ENCODE data around the gene RASD1. TPM values are rescaled to one million over a fixed set of nuclear protein-coding genes. Genes with fewer than 3 reads are reported as not detected.
A peak's percentile ranks its signal among the peaks of the same experiment; 100 is the strongest.

RASD1 gene
- total and polyA plus RNA-seq, 2 of the 4 experiments (the other 2 are of a cell fraction), result 0.54 to 1.8 TPM

GRCh38 chr17:17540935-17541639 is 44.9 kb upstream of the RASD1 start:
- Histone ChIP-seq H3K27me3 (ENCODE audit: control insufficient read depth, insufficient read depth, low read length) (no peaks in the 10 kb centered on the region), H3K4ac (ENCODE audit: low read depth, low read length) (no peak overlapping the region), H3K4me2 (ENCODE audit: low read depth, low read length) (no peak overlapping the region), H3K56ac (ENCODE audit: extremely low read depth, insufficient read depth, low read length) (no peak overlapping the region), H3K14ac (replicated peaks; ENCODE audit: low read depth, low read length) (no peak overlapping the region), H2BK5ac (ENCODE audit: low read depth, low read length, poor library complexity, severe bottlenecking) (no peak overlapping the region), H2AK9ac (replicated peaks; ENCODE audit: low read depth, low read length, poor library complexity) (no peak overlapping the region), H2BK120ac (ENCODE audit: low read depth, low read length) (no peak overlapping the region), H4K20me1 (ENCODE audit: insufficient read depth, low read length) (peaks cover 7% of the 10 kb centered on the region), H4K8ac (ENCODE audit: low read depth in 2 of 2, low read length in 2 of 2) (no peak overlapping the region), H4K91ac (ENCODE audit: insufficient read depth, low read depth, low read length) (no peak overlapping the region), H3K9me1 (ENCODE audit: insufficient read depth, low read length) (peaks cover 15% of the 10 kb centered on the region), H4K5ac (ENCODE audit: low read depth, low read length) (no peak overlapping the region), H2AFZ (replicated peaks; ENCODE audit: low read length, poor library complexity) (no peak overlapping the region), H2AK5ac (ENCODE audit: low read depth, low read length) (no peak overlapping the region), H3K4me3 (ENCODE audit: insufficient read depth, low read depth, low read length) (no peak overlapping the region), H2BK15ac (ENCODE audit: low read depth, low read length) (no peak overlapping the region), H3K9me3 (ENCODE audit: control insufficient read depth, insufficient read depth, low read length) (no peaks in the 10 kb centered on the region), H3K4me1 (ENCODE audit: control insufficient read depth, insufficient read depth, low read length) (peaks cover 13% of the 10 kb centered on the region), H3K23ac (ENCODE audit: low read depth, low read length) (no peak overlapping the region), H3K36me3 (ENCODE audit: control insufficient read depth, insufficient read depth, low read length) (no peaks in the 10 kb centered on the region), H3K27ac (ENCODE audit: insufficient read depth, low read length) (no peak overlapping the region), H3K79me1 (ENCODE audit: low read depth in 1 of 2, low read length in 2 of 2) (no peaks in the 10 kb centered on the region), H3K9ac (ENCODE audit: low read depth, low read length) (no peak overlapping the region), H3K18ac (ENCODE audit: low read depth, low read length) (no peak overlapping the region), H2BK20ac (ENCODE audit: low read depth, low read length) (no peak overlapping the region)
- intact Hi-C loops (cut with micrococcal nuclease) (no loop called here), dilution Hi-C loops (cut with HindIII; ENCODE audit: low sequenced_read_pairs, unreplicated experiment) (no loop called here), in situ Hi-C loops (cut with MboI; ENCODE audit: low sequenced_read_pairs) (no loop called here)
- 83% methylated on average over 9 of the region's 23 CpGs; no CpG with 5 or more reads in 1 of the 2 experiments for WGBS, 2 experiments (ENCODE audit: extremely low coverage in 2 of 2, insufficient read length in 1 of 2)
- ATAC-seq (ENCODE audit: low read depth) (no peak), DNase-seq (no peak)
- POLR2A ChIA-PET (ENCODE audit: unreplicated experiment), result no interaction called here
- CTCF ChIA-PET, result no interaction called here
- no TSS peak for BruUV-seq (replicated peaks)
- TF ChIP-seq MAFK (IDR thresholded peaks at IDR 0.05; ENCODE audit: low read depth, low read length) (peak; percentile 92), MXI1 (IDR thresholded peaks at IDR 0.05; ENCODE audit: borderline replicate concordance, low read depth, low read length) (no peak), CEBPB (IDR thresholded peaks at IDR 0.05; ENCODE audit: low read depth, low read length) (no peak), CTCF (conservative IDR thresholded peaks at IDR 0.05; ENCODE audit: low read depth, low read length) (no peak)
